ENCODE results near the gene CCDC172. TPM values are rescaled to one million over a fixed set of nuclear protein-coding genes. Genes with fewer than 3 reads are reported as not detected.

The CCDC172 gene
- total and polyA plus RNA-seq, 2 of the 13 experiments (the other 11 are each of a cell fraction or from before 2014, with no cell fraction given): not detected

GRCh38 chr10:116286626-116287200, 37.5 kb upstream of the CCDC172 start:
- intact Hi-C loops (cut with micrococcal nuclease; ENCODE audit: unreplicated experiment) (loop anchor here (2.0 to 5.0 kb wide), 2 partner anchors 204 to 854 kb away; no protein-coding TSS in a partner anchor), in situ Hi-C loops (cut with HindIII; ENCODE audit: extremely low pct_ligation_motif_present, low pct_unique_long_range_greater_than_20kb) (loop anchor here (10.0 kb wide), 2 partner anchors 482 to 582 kb away; no protein-coding TSS in a partner anchor)
- Histone ChIP-seq H3K4me2 (ENCODE audit: low read depth, low read length) (no peak overlapping the region), H3K79me2 (ENCODE audit: insufficient read depth, low read length) (no peaks in the 10 kb centered on the region), H3K4me1 (ENCODE audit: insufficient read depth, low read length) (no peaks in the 10 kb centered on the region), H3K36me3 (replicated peaks in 1 of 2; ENCODE audit: control insufficient read depth in 1 of 2, insufficient read depth in 2 of 2, low read length in 2 of 2) (no peaks in the 10 kb centered on the region), H3K9me3 (ENCODE audit: low read length) (no peaks in the 10 kb centered on the region), H4K20me1 (ENCODE audit: insufficient read depth, low read length) (no peaks in the 10 kb centered on the region), H3K27me3 (ENCODE audit: control insufficient read depth in 1 of 2, insufficient read depth in 2 of 2, low read length in 2 of 2) (no peaks in the 10 kb centered on the region), H2AFZ (ENCODE audit: low read length) (no peak overlapping the region), H3K27ac (ENCODE audit: extremely low read length, insufficient read depth, low read length) (no peak overlapping the region), H3K9ac (ENCODE audit: insufficient read depth, low read depth, low read length) (no peak overlapping the region), H3K4me3 (replicated peaks in 1 of 3; ENCODE audit: insufficient read depth in 1 of 3, low read depth in 2 of 3, low read length in 3 of 3) (no peak overlapping the region)
- ATAC-seq (no peak), DNase-seq (ENCODE audit: low spot score) (no peak), FAIRE-seq (no peak)
- no TSS peak for BruUV-seq (replicated peaks)
- ChIA-PET POLR2A (no interaction called here), CTCF (ENCODE audit: low intra/inter-chr PET ratio, low total read pairs) (interaction anchor here (1.6 to 3.3 kb wide), 3 partner anchors 487 to 855 kb away, joined by 4 to 29 read pairs (median 14); no protein-coding TSS in a partner anchor)
- no peak for TF ChIP-seq ZEB1 (IDR thresholded peaks at IDR 0.05; ENCODE audit: insufficient replicate concordance, low read depth)
- TF ChIP-seq ZMYM3 (CRISPR knock-in tag; IDR thresholded peaks at IDR 0.05): no peak
- no peak for TF ChIP-seq LCORL (IDR thresholded peaks at IDR 0.05)
- TF ChIP-seq LCORL (CRISPR knock-in tag; IDR thresholded peaks at IDR 0.05): no peak
- TF ChIP-seq ZNF335 (CRISPR knock-in tag; IDR thresholded peaks at IDR 0.05): no peak
- TF ChIP-seq MED1 (CRISPR knock-in tag; IDR thresholded peaks at IDR 0.05): no peak
- TF ChIP-seq KAT8 (CRISPR knock-in tag; IDR thresholded peaks at IDR 0.05): no peak
- TF ChIP-seq ZC3H13 (CRISPR knock-in tag; IDR thresholded peaks at IDR 0.05): no peak
- no peak for TF ChIP-seq ZSCAN31 (CRISPR knock-in tag; IDR thresholded peaks at IDR 0.05; ENCODE audit: low read depth)
- TF ChIP-seq ZNF615 (CRISPR knock-in tag; IDR thresholded peaks at IDR 0.05; ENCODE audit: borderline replicate concordance): no peak
- TF ChIP-seq, protein P1, sequence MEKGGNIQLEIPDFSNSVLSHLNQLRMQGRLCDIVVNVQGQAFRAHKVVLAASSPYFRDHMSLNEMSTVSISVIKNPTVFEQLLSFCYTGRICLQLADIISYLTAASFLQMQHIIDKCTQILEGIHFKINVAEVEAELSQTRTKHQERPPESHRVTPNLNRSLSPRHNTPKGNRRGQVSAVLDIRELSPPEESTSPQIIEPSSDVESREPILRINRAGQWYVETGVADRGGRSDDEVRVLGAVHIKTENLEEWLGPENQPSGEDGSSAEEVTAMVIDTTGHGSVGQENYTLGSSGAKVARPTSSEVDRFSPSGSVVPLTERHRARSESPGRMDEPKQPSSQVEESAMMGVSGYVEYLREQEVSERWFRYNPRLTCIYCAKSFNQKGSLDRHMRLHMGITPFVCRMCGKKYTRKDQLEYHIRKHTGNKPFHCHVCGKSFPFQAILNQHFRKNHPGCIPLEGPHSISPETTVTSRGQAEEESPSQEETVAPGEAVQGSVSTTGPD (CRISPR knock-in tag; IDR thresholded peaks at IDR 0.05): no peak
- TF ChIP-seq ZNF230 (CRISPR knock-in tag; IDR thresholded peaks at IDR 0.05): no peak
- TF ChIP-seq, protein P2, sequence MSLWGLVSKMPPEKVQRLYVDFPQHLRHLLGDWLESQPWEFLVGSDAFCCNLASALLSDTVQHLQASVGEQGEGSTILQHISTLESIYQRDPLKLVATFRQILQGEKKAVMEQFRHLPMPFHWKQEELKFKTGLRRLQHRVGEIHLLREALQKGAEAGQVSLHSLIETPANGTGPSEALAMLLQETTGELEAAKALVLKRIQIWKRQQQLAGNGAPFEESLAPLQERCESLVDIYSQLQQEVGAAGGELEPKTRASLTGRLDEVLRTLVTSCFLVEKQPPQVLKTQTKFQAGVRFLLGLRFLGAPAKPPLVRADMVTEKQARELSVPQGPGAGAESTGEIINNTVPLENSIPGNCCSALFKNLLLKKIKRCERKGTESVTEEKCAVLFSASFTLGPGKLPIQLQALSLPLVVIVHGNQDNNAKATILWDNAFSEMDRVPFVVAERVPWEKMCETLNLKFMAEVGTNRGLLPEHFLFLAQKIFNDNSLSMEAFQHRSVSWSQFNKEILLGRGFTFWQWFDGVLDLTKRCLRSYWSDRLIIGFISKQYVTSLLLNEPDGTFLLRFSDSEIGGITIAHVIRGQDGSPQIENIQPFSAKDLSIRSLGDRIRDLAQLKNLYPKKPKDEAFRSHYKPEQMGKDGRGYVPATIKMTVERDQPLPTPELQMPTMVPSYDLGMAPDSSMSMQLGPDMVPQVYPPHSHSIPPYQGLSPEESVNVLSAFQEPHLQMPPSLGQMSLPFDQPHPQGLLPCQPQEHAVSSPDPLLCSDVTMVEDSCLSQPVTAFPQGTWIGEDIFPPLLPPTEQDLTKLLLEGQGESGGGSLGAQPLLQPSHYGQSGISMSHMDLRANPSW (CRISPR knock-in tag; IDR thresholded peaks at IDR 0.05; ENCODE audit: borderline replicate concordance): no peak
- no peak for TF ChIP-seq ZNF451 (CRISPR knock-in tag; IDR thresholded peaks at IDR 0.05)
- no peak for TF ChIP-seq MIXL1 (CRISPR knock-in tag; IDR thresholded peaks at IDR 0.05)
- no peak for TF ChIP-seq ATF4 (CRISPR knock-in tag; IDR thresholded peaks at IDR 0.05)
- TF ChIP-seq KMT2A (CRISPR knock-in tag; IDR thresholded peaks at IDR 0.05): no peak
- no peak for TF ChIP-seq MIER3 (CRISPR knock-in tag; IDR thresholded peaks at IDR 0.05; ENCODE audit: borderline replicate concordance)
- no peak for TF ChIP-seq ZFP41 (CRISPR knock-in tag; IDR thresholded peaks at IDR 0.05; ENCODE audit: borderline replicate concordance)
- no peak for TF ChIP-seq TAF1 (CRISPR knock-in tag; IDR thresholded peaks at IDR 0.05)
- TF ChIP-seq ZNF788 (CRISPR knock-in tag; IDR thresholded peaks at IDR 0.05; ENCODE audit: borderline replicate concordance): no peak
- 17% methylated on average over 9 of the region's 9 CpGs for WGBS (ENCODE audit: low lambda C conversion rate)
